ENCODE data around the gene COPS6.
A peak's percentile ranks its signal among the peaks of the same experiment; 100 is the strongest.

Gene COPS6

DNA sequence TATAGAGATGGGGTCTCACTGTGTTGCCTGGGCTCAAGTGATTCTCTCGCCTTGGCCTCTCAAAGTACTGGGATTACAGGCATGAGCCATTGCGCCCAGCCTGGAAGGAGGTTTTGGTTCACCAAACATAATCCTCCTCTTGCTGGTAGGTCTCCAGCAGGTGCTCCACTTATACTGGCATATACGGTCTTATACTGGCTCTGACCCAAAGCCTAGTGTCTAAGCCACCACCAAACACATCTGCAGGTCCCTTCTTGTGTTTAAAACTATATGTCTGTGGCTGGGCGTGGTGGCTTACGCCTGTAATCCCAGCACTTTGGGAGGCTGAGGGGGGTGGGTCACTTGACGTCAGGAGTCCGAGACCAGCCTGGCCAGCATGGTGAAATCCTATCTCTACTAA, 43.4 kb downstream of the COPS6 start:
- Histone ChIP-seq H3K36me3 (ENCODE audit: control insufficient read depth, low read length) (no peaks in the 10 kb centered on the region), H3K4me1 (ENCODE audit: control insufficient read depth, low read length) (peaks cover 32% of the 10 kb centered on the region), H3K4me2 (ENCODE audit: low read length) (peak overlapping the region; percentile 14; the same call in 1 of the 2 replicates), H3K9me2 (replicated peaks; ENCODE audit: control insufficient read depth, low read length) (no peaks in the 10 kb centered on the region), H3F3A (ENCODE audit: control insufficient read depth, insufficient read depth) (peaks cover 13% of the 10 kb centered on the region), H3K27ac (ENCODE audit: low read depth, low read length) (no peak overlapping the region), H3K4me3 (ENCODE audit: low read length) (no peak overlapping the region), H3K79me2 (ENCODE audit: control insufficient read depth, low read length) (peaks cover 11% of the 10 kb centered on the region), H4K20me1 (ENCODE audit: control insufficient read depth, insufficient read depth, low read depth, low read length) (no peaks in the 10 kb centered on the region), H3K9me3 (ENCODE audit: control insufficient read depth, insufficient read depth, low read length) (no peaks in the 10 kb centered on the region), H3K27me3 (ENCODE audit: control insufficient read depth, low read length) (no peaks in the 10 kb centered on the region)
- no peak for TF ChIP-seq EZH2phosphoT487 (IDR thresholded peaks at IDR 0.05; ENCODE audit: borderline replicate concordance, low read length)
- TF ChIP-seq, protein P1, sequence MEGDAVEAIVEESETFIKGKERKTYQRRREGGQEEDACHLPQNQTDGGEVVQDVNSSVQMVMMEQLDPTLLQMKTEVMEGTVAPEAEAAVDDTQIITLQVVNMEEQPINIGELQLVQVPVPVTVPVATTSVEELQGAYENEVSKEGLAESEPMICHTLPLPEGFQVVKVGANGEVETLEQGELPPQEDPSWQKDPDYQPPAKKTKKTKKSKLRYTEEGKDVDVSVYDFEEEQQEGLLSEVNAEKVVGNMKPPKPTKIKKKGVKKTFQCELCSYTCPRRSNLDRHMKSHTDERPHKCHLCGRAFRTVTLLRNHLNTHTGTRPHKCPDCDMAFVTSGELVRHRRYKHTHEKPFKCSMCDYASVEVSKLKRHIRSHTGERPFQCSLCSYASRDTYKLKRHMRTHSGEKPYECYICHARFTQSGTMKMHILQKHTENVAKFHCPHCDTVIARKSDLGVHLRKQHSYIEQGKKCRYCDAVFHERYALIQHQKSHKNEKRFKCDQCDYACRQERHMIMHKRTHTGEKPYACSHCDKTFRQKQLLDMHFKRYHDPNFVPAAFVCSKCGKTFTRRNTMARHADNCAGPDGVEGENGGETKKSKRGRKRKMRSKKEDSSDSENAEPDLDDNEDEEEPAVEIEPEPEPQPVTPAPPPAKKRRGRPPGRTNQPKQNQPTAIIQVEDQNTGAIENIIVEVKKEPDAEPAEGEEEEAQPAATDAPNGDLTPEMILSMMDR (IDR thresholded peaks at IDR 0.05; ENCODE audit: low read depth, low read length, poor library complexity, severe bottlenecking): no peak

- H3K36me3 ChIP-seq (ENCODE audit: control insufficient read depth, low read length): no peaks in the 10 kb centered on the region
- H3K27me3 ChIP-seq (ENCODE audit: control insufficient read depth, low read length): no peaks in the 10 kb centered on the region
- TF ChIP-seq EZH2phosphoT487 (IDR thresholded peaks at IDR 0.05; ENCODE audit: borderline replicate concordance, low read length): no peak
- TF ChIP-seq, protein P1 (IDR thresholded peaks at IDR 0.05; ENCODE audit: low read depth, low read length, poor library complexity, severe bottlenecking): peak; percentile 97
- no peak overlapping the region for H3K27ac ChIP-seq (ENCODE audit: low read depth, low read length)
- no peaks in the 10 kb centered on the region for H3K9me3 ChIP-seq (ENCODE audit: control insufficient read depth, insufficient read depth, low read length)
- H3K4me1 ChIP-seq (ENCODE audit: control insufficient read depth, low read length): peaks cover 35% of the 10 kb centered on the region
- H3K4me3 ChIP-seq (ENCODE audit: low read length): no peak overlapping the region
- no peaks in the 10 kb centered on the region for H4K20me1 ChIP-seq (ENCODE audit: control insufficient read depth, insufficient read depth, low read depth, low read length)
- H3K4me2 ChIP-seq (ENCODE audit: low read length): peak overlapping the region; percentile 14; the same call in 1 of the 2 replicates
- peaks cover 18% of the 10 kb centered on the region for H3F3A ChIP-seq (ENCODE audit: control insufficient read depth, insufficient read depth)
- H3K79me2 ChIP-seq (ENCODE audit: control insufficient read depth, low read length): peaks cover 8% of the 10 kb centered on the region
- no peaks in the 10 kb centered on the region for H3K9me2 ChIP-seq (replicated peaks; ENCODE audit: control insufficient read depth, low read length)
These were observed 44.0 kb downstream of the COPS6 start for GRCh38 chr7:100132697-100133151.

DNA sequence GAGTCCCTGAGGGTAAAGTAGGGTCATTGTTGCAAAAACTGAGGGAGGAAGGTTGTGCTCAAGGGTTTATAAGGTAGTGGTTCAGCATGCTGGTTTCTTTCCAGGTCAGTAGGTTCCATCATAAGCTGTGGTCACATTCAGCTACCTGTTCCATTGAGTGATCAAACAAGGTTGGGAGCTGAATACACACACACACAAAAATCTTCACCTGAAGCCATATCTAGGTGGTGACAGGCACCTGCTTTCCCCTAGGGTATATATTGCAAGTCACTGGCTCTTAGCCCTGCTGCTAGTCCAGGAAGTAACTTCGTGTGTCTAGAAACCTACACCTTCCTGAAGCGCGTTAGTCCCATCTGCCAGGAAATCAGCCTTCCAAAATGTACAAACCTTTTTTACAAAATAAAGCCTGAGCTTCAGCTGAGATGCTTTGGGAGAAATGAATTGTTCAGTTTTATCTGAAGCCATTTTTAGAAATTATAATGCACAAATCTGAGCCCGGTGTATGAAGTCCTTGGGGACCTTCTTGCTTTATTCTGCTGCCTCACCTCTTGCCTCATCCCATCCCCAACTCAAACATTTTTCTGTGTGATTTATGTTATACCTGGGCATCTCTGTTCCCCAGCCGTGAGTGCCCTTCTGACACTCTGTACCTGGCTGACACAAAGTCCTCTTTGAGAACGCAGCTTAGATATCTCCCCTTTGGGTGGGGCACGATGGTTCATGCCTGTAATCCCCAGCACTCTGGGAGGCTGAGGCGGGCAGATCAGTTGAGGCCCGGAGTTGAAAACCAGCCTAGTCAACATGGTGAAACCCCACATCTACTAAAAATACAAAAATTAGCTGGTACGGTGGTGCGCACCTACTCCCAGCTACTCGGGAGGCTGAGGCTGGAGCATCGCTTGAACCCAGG, 49.3 kb downstream of the COPS6 start:
- no peaks in the 10 kb centered on the region for H3K9me2 ChIP-seq (replicated peaks; ENCODE audit: control insufficient read depth, low read length)
- no peak for TF ChIP-seq EZH2phosphoT487 (IDR thresholded peaks at IDR 0.05; ENCODE audit: borderline replicate concordance, low read length)
- TF ChIP-seq, protein P1 (IDR thresholded peaks at IDR 0.05; ENCODE audit: low read depth, low read length, poor library complexity, severe bottlenecking): no peak
- H3F3A ChIP-seq (ENCODE audit: control insufficient read depth, insufficient read depth): peaks cover 16% of the 10 kb centered on the region
- no peaks in the 10 kb centered on the region for H3K9me3 ChIP-seq (ENCODE audit: control insufficient read depth, insufficient read depth, low read length)
- H3K27me3 ChIP-seq (ENCODE audit: control insufficient read depth, low read length): no peaks in the 10 kb centered on the region
- H3K27ac ChIP-seq (ENCODE audit: low read depth, low read length): peak overlapping the region; percentile 56
- peaks cover 46% of the 10 kb centered on the region for H3K4me1 ChIP-seq (ENCODE audit: control insufficient read depth, low read length)
- H3K36me3 ChIP-seq (ENCODE audit: control insufficient read depth, low read length): no peaks in the 10 kb centered on the region
- peak overlapping the region; percentile 50 for H3K4me3 ChIP-seq (ENCODE audit: low read length)
- H3K4me2 ChIP-seq (ENCODE audit: low read length): peak overlapping the region; percentile 63
- no peaks in the 10 kb centered on the region for H4K20me1 ChIP-seq (ENCODE audit: control insufficient read depth, insufficient read depth, low read depth, low read length)
- no peaks in the 10 kb centered on the region for H3K79me2 ChIP-seq (ENCODE audit: control insufficient read depth, low read length)

Data from DOHH2 (cell line).